ENCODE measurements around the gene EFL1. TPM values are rescaled to one million over a fixed set of nuclear protein-coding genes. Genes with fewer than 3 reads are reported as not detected.

EFL1 gene
- total RNA-seq, 1 donor from 2014 or later: 30.1 TPM

Small RNA genes lying within 50 kb of the gene (small RNA-seq; reads per million reads assigned to genes)
- not detected for gene RNU1-77P (ENCODE audit: low replicate concordance)

Other genes with a start within 250 kb of the EFL1 start
- 9.1 TPM for gene MEX3B, start 216.7 kb downstream of the EFL1 start, total RNA-seq
- gene SAXO2, start 84 bp upstream of the EFL1 start, total RNA-seq: 1.8 TPM
- 4.1 TPM for gene GOLGA6L10, start 86.7 kb upstream of the EFL1 start, total RNA-seq
- 8.4 TPM for gene GOLGA6L9, start 167.1 kb upstream of the EFL1 start, total RNA-seq

Measured in tongue (tissue), 2 donors.